Retinal pigment epithelial cell (primary cell): ENCODE results near the gene ACOX1.

Source experiments
- DNase-seq: peaks from one replicate; pipeline ENCODE4 v3.0.0-alpha.2; 2010; ENCODE audit warnings: low read depth
- H3K4me3 ChIP-seq: 2 replicates; pipeline ENCODE4 v1.5.1; 2011; ENCODE audit warnings: mild to moderate bottlenecking, low read length, control low read depth, moderate library complexity
- CTCF ChIP-seq: conservative IDR thresholded peaks from 2 replicates; pipeline ENCODE4 v1.5.1; 2011; ENCODE audit warnings: low read depth, low read length, control low read depth, inconsistent platforms

Gene ACOX1

GRCh38 chr17:75922963-75923874, 55.7 kb downstream of the ACOX1 start:
- H3K4me3 ChIP-seq, result no peak overlapping the region
- no peak for TF ChIP-seq CTCF
- DNase-seq, result no peak

GRCh38 chr17:75922173-75922961, 56.6 kb downstream of the ACOX1 start:
- TF ChIP-seq CTCF, result no peak
- H3K4me3 ChIP-seq, result no peak overlapping the region
- DNase-seq, result no peak

- TF ChIP-seq CTCF, result no peak
- no peak overlapping the region for H3K4me3 ChIP-seq
- no peak for DNase-seq
Measured at GRCh38 chr17:75921596-75921995, 57.4 kb downstream of the ACOX1 start.

- DNase-seq, result no peak
- H3K4me3 ChIP-seq, result no peak overlapping the region
- no peak for TF ChIP-seq CTCF
Measured at GRCh38 chr17:75920045-75920560, 58.9 kb downstream of the ACOX1 start.

GRCh38 chr17:75919611-75920010, 59.4 kb downstream of the ACOX1 start:
- no peak for DNase-seq
- no peak overlapping the region for H3K4me3 ChIP-seq
- no peak for TF ChIP-seq CTCF

GRCh38 chr17:75917917-75918445, 61.0 kb downstream of the ACOX1 start:
- no peak for TF ChIP-seq CTCF

More at GRCh38 chr17:75917917-75918445, 61.0 kb downstream of the ACOX1 start:
- no peak overlapping the region for H3K4me3 ChIP-seq
- DNase-seq, result no peak
